GM12878 (cell line): ENCODE measurements around the gene AMHR2. TPM values are rescaled to one million over a fixed set of nuclear protein-coding genes. Genes with fewer than 3 reads are reported as not detected.
A peak's percentile ranks its signal among the peaks of the same experiment; 100 is the strongest.

Source experiments
- ATF7 ChIP-seq: fragments of 450-650 bp; IDR thresholded peaks from 2 replicates; pipeline ENCODE4 v1.6.1; 2016; ENCODE audit warnings: low read depth, mild to moderate bottlenecking
- BCL3 ChIP-seq: IDR thresholded peaks from 2 replicates; pipeline ENCODE4 v1.6.1; 2011; ENCODE audit warnings: borderline replicate concordance, low read depth, mild to moderate bottlenecking, moderate library complexity, low read length; ENCODE audit not compliant: insufficient read depth, poor library complexity, severe bottlenecking
- CHD2 ChIP-seq: IDR thresholded peaks from 2 replicates; pipeline ENCODE4 v1.6.1; 2011; ENCODE audit warnings: low read depth, low read length, improper control_type of control experiment, borderline replicate concordance
- HCFC1 ChIP-seq: fragments of 150-350 bp; IDR thresholded peaks from 2 replicates; pipeline ENCODE4 v1.6.1; 2014; ENCODE audit warnings: low read length
- KLF5 ChIP-seq: fragments of 450-650 bp; IDR thresholded peaks from 2 replicates; pipeline ENCODE4 v1.6.1; 2014; ENCODE audit warnings: mild to moderate bottlenecking; ENCODE audit not compliant: partially characterized antibody
- MLLT1 ChIP-seq: fragments of 450-650 bp; IDR thresholded peaks from 2 replicates; pipeline ENCODE4 v1.6.1; 2016; ENCODE audit warnings: mild to moderate bottlenecking
- NFXL1 ChIP-seq: fragments of 450-650 bp; IDR thresholded peaks from 2 replicates; pipeline ENCODE4 v1.6.1; 2017; ENCODE audit warnings: antibody characterized with exemption, mild to moderate bottlenecking, borderline replicate concordance
- NFYA ChIP-seq: IDR thresholded peaks from 2 replicates; pipeline ENCODE4 v1.6.1; 2011; ENCODE audit warnings: low read depth, mild to moderate bottlenecking, low read length, improper control_type of control experiment, borderline replicate concordance
- NKRF ChIP-seq: fragments of 450-650 bp; conservative IDR thresholded peaks from 2 replicates; pipeline ENCODE4 v1.6.1; 2017; ENCODE audit warnings: mild to moderate bottlenecking, moderate library complexity
- PKNOX1 ChIP-seq: fragments of 450-650 bp; IDR thresholded peaks from 2 replicates; pipeline ENCODE4 v1.6.1; 2016; ENCODE audit warnings: mild to moderate bottlenecking
- POLR2AphosphoS2 ChIP-seq: IDR thresholded peaks from 2 replicates; pipeline ENCODE4 v1.6.1; 2011; ENCODE audit warnings: low read depth, mild to moderate bottlenecking, low read length, improper control_type of control experiment, moderate library complexity
- RAD21 ChIP-seq: IDR thresholded peaks from 2 replicates; pipeline ENCODE4 v1.6.1; 2011; ENCODE audit warnings: mild to moderate bottlenecking, low read depth, low read length, moderate library complexity; ENCODE audit not compliant: insufficient read depth
- REST ChIP-seq: IDR thresholded peaks from 2 replicates; pipeline ENCODE4 v1.6.1; 2012; ENCODE audit warnings: mild to moderate bottlenecking, low read depth, low read length
- RUNX3 ChIP-seq: IDR thresholded peaks from 2 replicates; pipeline ENCODE4 v1.6.1; 2012; ENCODE audit warnings: low read length, inconsistent platforms
- SMC3 ChIP-seq: IDR thresholded peaks from 2 replicates; pipeline ENCODE4 v1.6.1; 2011; ENCODE audit warnings: low read length, improper control_type of control experiment, borderline replicate concordance
- polyA plus RNA-seq, 11 experiments: library from polyadenylated mRNA; depleted of rRNA in 4 of 11; unstranded in 6 of 11; stranded (reverse) in 5 of 11; fragments of >200 nt; fragmentation: Nextera tagmentation in 4 of 11; fragmentation: Illumina TruSeq in 1 of 11; extraction: Ambion mirVana in 4 of 11; extraction: Trizol in 1 of 11; gene quantifications; 1 replicate in 1 of 11; 2 replicates in 10 of 11; pipeline versions ENCODE4 v1.2.1 to v1.2.3, GENCODE V29; 2011 to 2016; ENCODE audit warnings: inconsistent platforms in 2 of 11, missing spikeins in 2 of 11, low read depth in 1 of 11
- total RNA-seq, 4 experiments: library from RNA; depleted of rRNA in 3 of 4; stranded (reverse); fragments of >200 nt in 3 of 4; fragmentation: Illumina TruSeq in 1 of 4; extraction: Trizol in 1 of 4; gene quantifications; 2 replicates each; pipeline versions ENCODE4 v1.2.1 to v1.2.3, GENCODE V29; 2013 to 2021

Gene AMHR2
- total and polyA plus RNA-seq, 10 of the 15 experiments (the other 5 are each of a cell fraction or from before 2014, with no cell fraction given): 0.06 TPM; not detected in 9

- TF ChIP-seq NKRF (no peak), SMC3 (no peak), NFXL1 (no peak), CHD2 (peak; percentile 76; the same call in 1 of the 2 replicates), REST (no peak), RAD21 (no peak), MLLT1 (no peak; the same call in 1 of the 2 replicates), HCFC1 (peak; percentile 41; the same call in 1 of the 2 replicates), BCL3 (no peak), ATF7 (no peak; the same call in 1 of the 2 replicates), POLR2AphosphoS2 (peak; percentile 97), KLF5 (no peak), PKNOX1 (peak; percentile 98), RUNX3 (no peak), NFYA (peak; percentile 32; the same call in 1 of the 2 replicates)
These were observed 17.6 kb downstream of the AMHR2 start, which contains the start of gene PRR13 (continued) for GRCh38 chr12:53441040-53441833.
